Activated T-helper 17 cell treated with anti-CD3 and anti-CD28 coated beads, Interleukin-2, amount 50 U/mL, for 72 hours (primary cell): ENCODE results near the gene PRDM15. TPM values are rescaled to one million over a fixed set of nuclear protein-coding genes. Genes with fewer than 3 reads are reported as not detected.
"Not testable (repeated sequence)": the region's sequence is repeated elsewhere in the genome, so short reads cannot be mapped to it uniquely, and the experiment has no call there.

Experiments used
- ATAC-seq: fragments of 150-1000 bp; cut with Tn5 transposase; replicated peaks from 2 replicates; pipeline ENCODE4 v1.10.0; 2021; ENCODE audit warnings: mild to moderate bottlenecking, moderate library complexity
- H3K27ac Mint-ChIP-seq: one replicate; pipeline ENCODE4 v1.8.0; 2022; ENCODE audit warnings: mixed read lengths
- H3K27me3 Mint-ChIP-seq: one replicate; pipeline ENCODE4 v1.8.0; 2022; ENCODE audit warnings: mixed read lengths
- H3K36me3 Mint-ChIP-seq: one replicate; pipeline ENCODE4 v1.8.0; 2022; ENCODE audit warnings: low read depth, mild to moderate bottlenecking, mixed read lengths
- H3K4me1 Mint-ChIP-seq: one replicate; pipeline ENCODE4 v1.8.0; 2022; ENCODE audit warnings: mixed read lengths
- H3K4me3 Mint-ChIP-seq: one replicate; pipeline ENCODE4 v1.8.0; 2022; ENCODE audit warnings: mild to moderate bottlenecking, mixed read lengths
- H3K9me3 Mint-ChIP-seq: one replicate; pipeline ENCODE4 v1.8.0; 2022; ENCODE audit warnings: mixed read lengths
- total RNA-seq, 2 donors: library from RNA; stranded (reverse); gene quantifications; one replicate each; pipeline ENCODE4 v1.2.3, GENCODE V29; 2022

The PRDM15 gene
- total RNA-seq, 2 donors from 2014 or later: 17.1 to 17.6 TPM

DNA sequence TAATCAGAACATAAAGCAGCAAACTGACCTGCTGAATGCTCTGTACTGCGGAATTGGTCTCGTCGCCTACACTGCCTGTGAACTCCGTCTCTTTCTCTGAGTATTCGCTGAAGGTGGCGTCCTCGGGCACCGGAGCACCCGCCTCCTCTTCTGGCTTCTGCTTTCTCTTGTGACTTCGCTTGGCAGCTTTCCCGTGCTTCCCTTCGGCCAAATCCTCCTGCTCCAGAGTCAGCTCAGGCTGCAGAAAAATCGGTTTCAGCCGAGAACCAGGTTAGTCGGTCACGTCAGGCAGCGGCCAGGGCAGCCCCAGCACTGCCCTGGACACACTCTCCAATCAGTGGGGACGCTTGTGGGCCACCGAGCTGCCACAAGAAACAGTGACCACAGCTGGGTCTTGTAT lies 76.5 kb downstream of the PRDM15 start:
- Mint-ChIP-seq H3K27me3 (no peaks in the 10 kb centered on the region), H3K9me3 (no peaks in the 10 kb centered on the region), H3K27ac (no peak overlapping the region), H3K4me1 (peaks cover 5% of the 10 kb centered on the region), H3K36me3 (peaks cover 65% of the 10 kb centered on the region), H3K4me3 (no peak overlapping the region)
- ATAC-seq: no peak

DNA sequence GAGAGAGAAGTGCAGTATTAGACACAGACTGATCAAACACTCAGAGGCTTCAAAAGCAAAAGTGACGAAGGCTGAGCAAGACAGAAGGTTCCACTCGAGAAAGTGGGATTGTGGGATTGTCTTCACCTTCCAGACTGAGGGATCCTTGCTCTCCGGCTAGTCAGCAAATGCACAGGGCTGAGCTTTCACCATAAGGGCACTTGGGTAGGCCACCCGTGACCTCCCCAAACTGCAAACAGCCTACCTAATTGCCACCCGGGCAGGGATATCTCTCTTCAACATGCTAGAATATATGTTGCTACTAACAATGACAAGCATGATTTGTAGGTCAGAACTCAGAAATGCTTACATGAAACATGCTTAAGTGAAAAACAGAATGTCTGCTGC lies 77.0 kb downstream of the PRDM15 start:
- Mint-ChIP-seq H3K4me3 (no peak overlapping the region), H3K27ac (no peak overlapping the region), H3K36me3 (peaks cover 66% of the 10 kb centered on the region), H3K4me1 (peaks cover 5% of the 10 kb centered on the region), H3K27me3 (no peaks in the 10 kb centered on the region), H3K9me3 (no peaks in the 10 kb centered on the region)
- no peak for ATAC-seq

DNA sequence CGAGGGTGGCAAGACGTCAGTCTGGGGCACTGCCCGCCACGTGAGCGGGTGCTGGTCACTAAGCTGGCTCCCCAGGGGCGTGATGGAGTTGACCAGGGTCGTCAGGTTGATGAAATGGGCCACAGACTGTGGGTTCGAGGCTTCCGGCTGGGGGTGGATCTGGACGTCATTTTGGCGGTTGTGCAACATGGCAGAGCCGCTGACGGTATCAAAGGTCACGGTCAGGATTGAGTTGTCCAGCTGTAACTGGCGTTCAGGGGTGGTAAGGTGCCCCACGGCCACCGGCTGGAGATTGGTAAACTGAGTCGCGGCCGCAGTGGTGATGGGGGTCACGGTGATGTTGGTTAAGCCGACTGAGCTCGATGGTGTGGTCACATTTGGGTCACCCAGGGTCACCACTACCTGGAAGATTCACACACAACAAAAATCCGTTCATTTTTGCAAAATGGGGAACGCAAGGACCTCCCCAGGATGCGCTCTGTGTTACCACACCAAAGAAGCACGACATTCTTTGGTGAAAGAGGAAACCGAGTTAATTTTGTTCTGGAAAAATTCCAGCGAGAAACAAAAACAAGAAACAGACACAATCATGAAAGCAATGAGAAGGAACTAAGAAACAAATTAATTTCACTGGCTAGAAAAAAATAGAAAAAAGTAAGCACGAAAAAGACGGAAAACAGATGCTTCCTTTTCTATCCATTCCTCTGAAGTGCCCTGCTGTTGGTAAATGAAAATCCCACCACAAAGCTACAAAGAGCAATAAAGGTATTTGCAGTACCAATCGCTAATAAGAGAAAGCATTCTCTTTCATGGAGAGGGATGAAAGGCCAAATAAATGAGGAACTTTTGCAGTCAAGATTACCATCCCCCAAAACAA lies 77.6 kb downstream of the PRDM15 start:
- Mint-ChIP-seq H3K27ac (no peak overlapping the region), H3K36me3 (peaks cover 66% of the 10 kb centered on the region), H3K4me3 (no peak overlapping the region), H3K27me3 (no peaks in the 10 kb centered on the region), H3K4me1 (peaks cover under 1% of the 10 kb centered on the region), H3K9me3 (no peaks in the 10 kb centered on the region)
- no peak for ATAC-seq

DNA sequence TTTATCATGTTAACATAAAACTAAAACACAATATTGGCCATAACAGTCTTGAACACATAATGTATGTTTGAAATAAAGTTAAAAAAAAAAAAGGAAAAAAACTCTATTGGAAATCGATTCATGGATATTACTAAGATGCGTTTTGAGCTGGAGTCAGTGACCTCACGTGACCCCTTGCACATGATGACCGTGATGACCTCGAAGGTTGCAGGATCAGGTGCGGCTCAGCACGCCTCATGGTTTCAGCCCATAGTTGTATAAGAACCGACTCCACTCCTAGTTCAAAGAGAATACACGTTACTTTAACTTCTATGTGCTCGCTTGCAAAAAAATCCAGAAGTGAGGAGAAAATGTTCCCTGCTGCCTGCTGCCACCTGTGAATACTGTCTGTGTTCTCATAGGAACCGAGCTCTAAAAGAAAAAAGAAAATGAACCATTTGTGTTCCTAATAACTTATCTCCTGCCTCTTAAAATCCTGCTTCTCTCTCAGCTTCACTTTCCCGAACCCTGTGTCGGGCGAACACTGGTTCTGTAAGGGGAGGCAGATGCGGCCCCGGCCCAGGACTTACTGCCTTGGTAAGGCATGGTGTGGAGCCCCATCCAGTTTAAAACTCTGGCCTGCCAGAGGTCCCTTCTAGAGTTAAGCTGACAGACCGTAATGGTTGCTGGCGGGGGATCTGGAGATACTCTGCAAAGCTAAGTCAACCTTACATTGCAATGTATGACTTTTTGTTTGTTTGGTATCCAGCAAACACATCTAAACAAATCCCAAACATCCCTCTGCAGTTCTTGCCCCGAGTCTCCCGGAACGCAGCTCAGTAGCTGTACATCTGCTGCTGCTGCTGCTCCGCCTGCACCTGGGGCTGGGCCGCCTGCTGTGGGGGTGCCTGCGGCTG lies 78.5 kb downstream of the PRDM15 start:
- no peaks in the 10 kb centered on the region for H3K9me3 Mint-ChIP-seq
- no peak for ATAC-seq
- no peaks in the 10 kb centered on the region for H3K27me3 Mint-ChIP-seq

DNA sequence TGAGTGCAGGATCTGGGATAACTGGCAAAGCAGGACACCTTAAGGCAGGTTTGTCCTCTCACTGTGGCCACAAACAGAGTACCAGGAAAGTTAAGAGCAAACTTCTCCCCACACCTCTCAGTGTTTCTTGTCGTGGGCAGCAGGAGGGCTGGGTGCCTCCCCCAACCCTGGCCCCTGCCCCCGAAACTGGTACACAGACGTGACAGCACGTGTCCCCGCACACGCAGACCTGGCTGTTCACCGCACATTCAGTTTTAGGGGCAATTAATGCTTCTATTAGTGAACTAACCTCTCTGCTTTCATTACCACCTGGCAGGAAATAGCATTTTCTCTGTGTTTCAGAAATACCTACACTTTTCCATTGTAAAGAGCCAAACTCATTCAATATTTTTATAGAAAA lies 79.4 kb downstream of the PRDM15 start:
- no peak overlapping the region for H3K4me3 Mint-ChIP-seq
- no peaks in the 10 kb centered on the region for H3K9me3 Mint-ChIP-seq
- no peak for ATAC-seq
- H3K27me3 Mint-ChIP-seq: no peaks in the 10 kb centered on the region
- no peaks in the 10 kb centered on the region for H3K4me1 Mint-ChIP-seq
- no peak overlapping the region for H3K27ac Mint-ChIP-seq
- peaks cover 61% of the 10 kb centered on the region for H3K36me3 Mint-ChIP-seq

More for the DNA sequence above, 78.5 kb downstream of the PRDM15 start:
- no peak overlapping the region for H3K4me3 Mint-ChIP-seq
- peaks cover 66% of the 10 kb centered on the region for H3K36me3 Mint-ChIP-seq
- no peaks in the 10 kb centered on the region for H3K4me1 Mint-ChIP-seq
- H3K27ac Mint-ChIP-seq: no peak overlapping the region

DNA sequence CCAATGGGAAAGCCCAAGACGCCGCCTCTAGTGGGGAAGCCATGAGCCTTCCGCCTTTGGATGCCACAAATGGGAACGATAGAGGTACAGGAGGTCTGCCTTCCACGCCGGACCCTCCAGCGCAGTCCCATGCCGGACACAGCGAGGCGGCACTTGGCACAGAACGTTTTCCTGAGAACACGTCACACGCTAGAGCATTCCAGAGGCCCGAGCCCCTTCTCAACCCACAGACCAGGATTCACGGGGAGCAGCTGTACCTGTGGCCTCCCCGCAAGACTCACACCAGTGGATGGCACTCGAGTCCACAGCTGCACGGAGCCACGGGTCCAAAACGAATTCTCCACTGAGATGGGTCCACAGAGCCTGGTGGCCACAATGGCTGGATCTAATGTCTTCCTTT lies 80.8 kb downstream of the PRDM15 start:
- Mint-ChIP-seq H3K4me1 (no peaks in the 10 kb centered on the region), H3K36me3 (peaks cover 54% of the 10 kb centered on the region), H3K4me3 (no peak overlapping the region), H3K27ac (no peak overlapping the region), H3K9me3 (peaks cover 6% of the 10 kb centered on the region), H3K27me3 (peaks cover 6% of the 10 kb centered on the region)
- ATAC-seq: no peak

DNA sequence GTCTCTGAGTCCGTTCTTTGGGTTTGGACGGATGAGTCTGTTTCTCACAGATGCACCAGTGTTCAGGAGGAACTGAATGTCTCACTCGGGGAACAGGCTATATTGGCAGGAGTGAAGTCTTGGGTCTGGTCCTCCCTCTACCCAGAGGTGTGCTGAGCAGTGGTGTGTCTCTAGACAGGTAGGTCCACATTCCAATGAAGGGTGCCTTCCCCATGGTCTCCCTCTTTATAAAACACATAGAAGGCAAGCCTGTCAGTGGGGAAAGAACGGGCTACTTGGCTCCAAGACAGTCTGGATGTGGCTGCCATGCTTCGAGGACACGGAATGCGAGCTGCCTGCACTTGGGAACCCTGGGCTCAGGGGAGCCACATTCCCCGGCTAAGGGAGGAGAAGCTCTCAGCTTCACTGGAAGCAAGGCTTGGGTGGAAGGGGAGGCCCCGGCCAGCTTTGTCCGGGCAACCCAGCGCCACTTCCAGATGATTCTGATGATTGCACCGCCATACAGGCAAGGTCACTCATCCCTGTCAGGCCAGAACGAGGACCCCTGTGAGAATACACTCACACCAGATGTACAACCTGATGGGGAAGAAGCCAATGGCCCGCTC lies 82.6 kb downstream of the PRDM15 start:
- no peaks in the 10 kb centered on the region for H3K4me1 Mint-ChIP-seq
- H3K27me3 Mint-ChIP-seq: peaks cover 6% of the 10 kb centered on the region
- ATAC-seq: no peak
- no peak overlapping the region for H3K27ac Mint-ChIP-seq
- H3K36me3 Mint-ChIP-seq: peaks cover 40% of the 10 kb centered on the region
- peaks cover 11% of the 10 kb centered on the region for H3K9me3 Mint-ChIP-seq
- H3K4me3 Mint-ChIP-seq: no peak overlapping the region

DNA sequence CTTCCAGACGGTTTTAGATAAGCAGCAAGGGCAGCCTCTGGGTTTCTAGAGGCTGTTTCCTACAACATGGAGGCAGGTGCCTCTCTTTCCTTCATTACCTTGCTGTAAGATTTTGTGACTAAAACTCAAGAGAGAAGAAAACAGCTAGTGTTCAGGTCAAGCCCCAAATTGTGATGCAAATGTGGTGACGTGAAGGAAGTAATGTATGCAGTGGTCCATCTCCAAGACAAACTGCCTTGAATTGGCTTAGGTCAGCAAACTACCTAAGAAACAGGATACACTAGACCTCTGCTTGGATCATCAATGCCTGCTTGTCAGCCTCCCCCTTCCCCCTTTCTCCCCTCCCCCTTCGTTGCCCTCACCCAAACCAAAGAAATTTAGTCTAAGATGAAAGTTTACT lies 83.4 kb downstream of the PRDM15 start:
- Mint-ChIP-seq H3K27me3 (peaks cover 6% of the 10 kb centered on the region), H3K4me3 (no peak overlapping the region), H3K27ac (no peak overlapping the region), H3K36me3 (peaks cover 31% of the 10 kb centered on the region), H3K9me3 (peaks cover 11% of the 10 kb centered on the region), H3K4me1 (no peaks in the 10 kb centered on the region)
- no peak for ATAC-seq

DNA sequence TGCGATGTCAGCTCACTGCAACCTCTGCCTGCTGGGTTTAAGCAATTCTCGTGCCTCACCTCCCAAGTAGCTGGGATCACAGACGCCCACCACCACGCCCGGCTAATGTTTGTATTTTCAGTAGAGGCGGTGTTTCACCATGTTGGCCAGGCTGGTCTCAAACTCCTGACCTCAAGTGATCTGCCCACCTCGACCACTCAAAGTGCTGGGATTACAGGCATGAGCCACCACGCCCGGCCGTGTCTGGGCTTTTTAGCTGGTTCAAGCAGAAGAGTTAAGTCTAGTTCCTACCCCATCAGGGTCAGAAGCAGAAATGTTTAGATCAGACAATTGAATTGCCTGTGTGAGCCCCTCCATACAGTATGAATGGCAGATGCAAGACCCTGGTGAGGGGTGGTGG lies 84.5 kb downstream of the PRDM15 start:
- H3K27me3 Mint-ChIP-seq: peaks cover 6% of the 10 kb centered on the region
- no peaks in the 10 kb centered on the region for H3K4me1 Mint-ChIP-seq
- ATAC-seq: no peak
- H3K9me3 Mint-ChIP-seq: peaks cover 11% of the 10 kb centered on the region
- H3K36me3 Mint-ChIP-seq: peaks cover 20% of the 10 kb centered on the region
- no peak overlapping the region for H3K4me3 Mint-ChIP-seq
- no peak overlapping the region for H3K27ac Mint-ChIP-seq

DNA sequence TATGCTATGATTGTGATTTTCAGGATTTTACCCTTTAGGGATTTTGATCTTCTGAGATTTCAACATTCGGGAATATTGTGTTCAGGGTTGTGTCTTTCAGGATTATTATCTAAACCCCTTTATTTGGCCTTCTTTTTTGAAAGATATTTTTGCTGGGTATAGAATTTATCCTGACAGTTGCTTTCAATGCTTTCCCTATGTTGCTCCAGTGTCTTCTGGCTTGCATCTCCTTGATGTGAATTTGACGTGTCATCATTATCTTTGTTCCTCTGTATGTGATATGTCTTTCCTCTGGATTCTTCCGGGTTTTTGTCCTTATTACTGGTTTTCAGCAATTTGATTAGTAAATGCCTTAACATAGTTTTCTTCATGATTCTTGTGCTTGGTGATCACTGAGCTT lies 86.4 kb downstream of the PRDM15 start:
- peaks cover 11% of the 10 kb centered on the region for H3K9me3 Mint-ChIP-seq
- H3K4me3 Mint-ChIP-seq: no peak overlapping the region
- no peak overlapping the region for H3K27ac Mint-ChIP-seq
- peaks cover 6% of the 10 kb centered on the region for H3K27me3 Mint-ChIP-seq
- peaks cover under 1% of the 10 kb centered on the region for H3K36me3 Mint-ChIP-seq
- no peaks in the 10 kb centered on the region for H3K4me1 Mint-ChIP-seq
- ATAC-seq: no peak

DNA sequence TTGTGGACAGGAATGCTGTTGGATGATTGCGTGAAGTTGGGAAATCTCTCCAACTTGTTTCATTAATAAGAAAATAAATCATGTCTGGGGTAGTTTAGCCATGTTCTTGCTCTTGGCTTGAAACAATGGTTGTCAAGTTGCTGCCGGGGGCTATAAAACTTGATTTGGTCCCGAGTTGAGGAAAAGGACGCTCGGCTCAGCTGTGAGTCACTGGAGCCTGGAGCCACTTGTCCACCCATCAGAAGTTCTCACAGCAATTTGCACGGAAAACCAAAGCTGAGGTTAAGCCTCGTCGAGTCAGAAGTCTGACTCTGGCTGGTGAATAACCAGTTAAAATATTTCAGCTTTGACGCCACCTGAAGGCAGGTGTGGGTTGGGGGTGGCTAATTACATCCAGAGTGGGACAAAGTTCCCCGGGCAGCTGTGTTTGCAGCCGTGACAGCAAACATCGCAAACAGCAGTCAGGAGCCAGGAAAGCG lies 92.6 kb downstream of the PRDM15 start:
- Mint-ChIP-seq H3K36me3 (no peaks in the 10 kb centered on the region), H3K27ac (no peak overlapping the region), H3K4me3 (no peak overlapping the region), H3K9me3 (no peaks in the 10 kb centered on the region), H3K27me3 (peaks cover 18% of the 10 kb centered on the region), H3K4me1 (peaks cover 10% of the 10 kb centered on the region)
- no peak for ATAC-seq

DNA sequence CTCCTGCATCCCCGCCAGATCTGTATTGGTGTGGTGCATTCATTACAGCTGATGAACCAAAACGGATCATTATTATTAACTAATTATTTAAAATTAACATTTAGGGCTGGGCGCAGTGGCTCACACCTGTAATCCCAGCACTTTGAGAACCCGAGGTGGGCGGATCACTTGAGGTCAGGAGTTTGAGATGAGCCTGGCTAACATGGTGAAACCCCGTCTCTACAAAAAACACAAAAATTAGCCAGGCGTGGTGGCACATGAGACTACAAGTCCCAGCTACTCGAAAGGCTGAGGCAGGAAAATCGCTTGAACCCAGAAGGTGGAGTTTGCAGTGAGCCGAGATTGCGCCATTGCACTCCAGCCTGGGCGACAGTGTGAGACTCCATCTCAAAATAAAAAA lies 93.9 kb downstream of the PRDM15 start:
- not testable (repeated sequence) for H3K4me1 Mint-ChIP-seq, H3K27ac Mint-ChIP-seq, H3K36me3 Mint-ChIP-seq, ATAC-seq, H3K9me3 Mint-ChIP-seq, H3K4me3 Mint-ChIP-seq
- peaks cover 25% of the 10 kb centered on the region for H3K27me3 Mint-ChIP-seq

DNA sequence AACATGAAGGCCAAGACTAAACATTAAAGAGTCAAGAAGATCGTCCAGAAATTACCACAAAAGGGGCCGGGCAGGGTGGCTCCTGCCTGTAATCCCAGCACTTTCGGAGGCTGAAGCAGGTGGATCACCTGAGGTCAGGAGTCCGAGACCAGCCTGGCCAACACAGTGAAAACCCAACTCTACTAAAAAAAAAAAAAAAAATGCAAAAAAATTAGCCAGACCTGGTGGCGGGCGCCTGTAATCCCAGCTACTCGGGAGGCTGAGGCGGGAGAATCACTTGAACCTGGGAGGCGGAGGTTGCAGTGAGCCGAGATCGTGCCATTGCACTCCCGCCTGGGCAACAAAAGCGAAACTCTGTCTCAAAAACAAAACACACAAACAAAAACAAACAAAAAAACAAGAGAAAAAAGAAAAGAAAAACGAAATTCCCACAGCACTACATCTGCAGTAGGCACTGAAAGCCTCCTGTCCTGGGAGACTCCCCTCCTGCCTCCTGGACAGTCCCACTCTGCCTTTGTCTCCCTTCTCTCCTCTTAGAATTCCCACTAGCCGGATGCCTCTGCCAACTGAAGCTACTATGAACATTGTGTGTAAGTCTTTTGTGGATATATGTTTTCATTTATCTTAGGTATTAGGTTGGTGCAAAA lies 94.6 kb downstream of the PRDM15 start:
- H3K9me3 Mint-ChIP-seq: no peaks in the 10 kb centered on the region
- H3K27me3 Mint-ChIP-seq: peaks cover 29% of the 10 kb centered on the region
- no peak overlapping the region for H3K4me3 Mint-ChIP-seq
- peaks cover 12% of the 10 kb centered on the region for H3K4me1 Mint-ChIP-seq
- H3K36me3 Mint-ChIP-seq: no peaks in the 10 kb centered on the region
- no peak overlapping the region for H3K27ac Mint-ChIP-seq
- ATAC-seq: no peak
